ENCODE data around the gene ZNF711. TPM values are rescaled to one million over a fixed set of nuclear protein-coding genes. Genes with fewer than 3 reads are reported as not detected.
A peak's percentile ranks its signal among the peaks of the same experiment; 100 is the strongest.
"Not testable (repeated sequence)": the region's sequence is repeated elsewhere in the genome, so short reads cannot be mapped to it uniquely, and the experiment has no call there.

The ZNF711 gene
- total RNA-seq, 1 donor from 2014 or later: 12.5 TPM

GRCh38 chrX:85244450-85245211, 840 bp downstream of the ZNF711 start:
- peak; percentile 18 for DNase-seq (ENCODE audit: low read depth)
- H3K27ac ChIP-seq (ENCODE audit: low read depth, low read length): peak overlapping the region; percentile 68

GRCh38 chrX:85285286-85285685, 41.5 kb downstream of the ZNF711 start:
- H3K4me1 ChIP-seq (ENCODE audit: insufficient read depth, low read length); H3K4me1 Mint-ChIP-seq (ENCODE audit: low read depth, unreplicated experiment); H3K27ac Mint-ChIP-seq (ENCODE audit: unreplicated experiment); H2AFZ ChIP-seq (ENCODE audit: low read depth, low read length); H3K36me3 Mint-ChIP-seq (ENCODE audit: low read depth, unreplicated experiment); H3K4me3 Mint-ChIP-seq (ENCODE audit: unreplicated experiment); H3K9me3 ChIP-seq (ENCODE audit: insufficient read depth, low read depth, low read length); H3K9me3 Mint-ChIP-seq (ENCODE audit: unreplicated experiment); FAIRE-seq; H3K4me2 ChIP-seq (ENCODE audit: low read length); H3K27me3 ChIP-seq (ENCODE audit: insufficient read depth, low read length); H3K79me2 ChIP-seq (ENCODE audit: insufficient read depth, low read length); H3K27ac ChIP-seq (ENCODE audit: low read depth, low read length); H3K9ac ChIP-seq (ENCODE audit: low read length); H3K36me3 ChIP-seq (ENCODE audit: insufficient read depth, low read length); H3K4me3 ChIP-seq (ENCODE audit: insufficient read depth, low read depth, low read length); H3K27me3 Mint-ChIP-seq (ENCODE audit: low read depth, unreplicated experiment); H4K20me1 ChIP-seq (ENCODE audit: insufficient read depth, low read length); DNase-seq (ENCODE audit: low read depth): not testable (repeated sequence)

More at GRCh38 chrX:85244450-85245211, 840 bp downstream of the ZNF711 start:
- FAIRE-seq: peak; percentile 99
- Mint-ChIP-seq H3K4me1 (ENCODE audit: low read depth, unreplicated experiment) (peaks cover 2% of the 10 kb centered on the region), H3K9me3 (ENCODE audit: unreplicated experiment) (no peaks in the 10 kb centered on the region), H3K4me3 (ENCODE audit: unreplicated experiment) (peak overlapping the region; percentile 97), H3K27ac (ENCODE audit: unreplicated experiment) (peak overlapping the region; percentile 69), H3K36me3 (ENCODE audit: low read depth, unreplicated experiment) (no peaks in the 10 kb centered on the region), H3K27me3 (ENCODE audit: low read depth, unreplicated experiment) (no peaks in the 10 kb centered on the region)
- Histone ChIP-seq H3K79me2 (ENCODE audit: insufficient read depth, low read length) (peaks cover 20% of the 10 kb centered on the region), H2AFZ (ENCODE audit: low read depth, low read length) (peak overlapping the region; percentile 88), H3K9ac (ENCODE audit: low read length) (peak overlapping the region; percentile 90), H3K4me2 (ENCODE audit: low read length) (peak overlapping the region; percentile 83), H3K36me3 (ENCODE audit: insufficient read depth, low read length) (no peaks in the 10 kb centered on the region), H3K27me3 (ENCODE audit: insufficient read depth, low read length) (no peaks in the 10 kb centered on the region), H3K4me1 (ENCODE audit: insufficient read depth, low read length) (no peaks in the 10 kb centered on the region), H4K20me1 (ENCODE audit: insufficient read depth, low read length) (no peaks in the 10 kb centered on the region), H3K4me3 (ENCODE audit: insufficient read depth, low read depth, low read length) (peak overlapping the region; percentile 87), H3K9me3 (ENCODE audit: insufficient read depth, low read depth, low read length) (no peaks in the 10 kb centered on the region)
- no peak for TF ChIP-seq EZH2 (IDR thresholded peaks at IDR 0.05; ENCODE audit: insufficient read depth, low read length)
- TF ChIP-seq, protein P1, sequence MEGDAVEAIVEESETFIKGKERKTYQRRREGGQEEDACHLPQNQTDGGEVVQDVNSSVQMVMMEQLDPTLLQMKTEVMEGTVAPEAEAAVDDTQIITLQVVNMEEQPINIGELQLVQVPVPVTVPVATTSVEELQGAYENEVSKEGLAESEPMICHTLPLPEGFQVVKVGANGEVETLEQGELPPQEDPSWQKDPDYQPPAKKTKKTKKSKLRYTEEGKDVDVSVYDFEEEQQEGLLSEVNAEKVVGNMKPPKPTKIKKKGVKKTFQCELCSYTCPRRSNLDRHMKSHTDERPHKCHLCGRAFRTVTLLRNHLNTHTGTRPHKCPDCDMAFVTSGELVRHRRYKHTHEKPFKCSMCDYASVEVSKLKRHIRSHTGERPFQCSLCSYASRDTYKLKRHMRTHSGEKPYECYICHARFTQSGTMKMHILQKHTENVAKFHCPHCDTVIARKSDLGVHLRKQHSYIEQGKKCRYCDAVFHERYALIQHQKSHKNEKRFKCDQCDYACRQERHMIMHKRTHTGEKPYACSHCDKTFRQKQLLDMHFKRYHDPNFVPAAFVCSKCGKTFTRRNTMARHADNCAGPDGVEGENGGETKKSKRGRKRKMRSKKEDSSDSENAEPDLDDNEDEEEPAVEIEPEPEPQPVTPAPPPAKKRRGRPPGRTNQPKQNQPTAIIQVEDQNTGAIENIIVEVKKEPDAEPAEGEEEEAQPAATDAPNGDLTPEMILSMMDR (IDR thresholded peaks at IDR 0.05; ENCODE audit: insufficient read depth, low read depth, low read length): no peak

DNA sequence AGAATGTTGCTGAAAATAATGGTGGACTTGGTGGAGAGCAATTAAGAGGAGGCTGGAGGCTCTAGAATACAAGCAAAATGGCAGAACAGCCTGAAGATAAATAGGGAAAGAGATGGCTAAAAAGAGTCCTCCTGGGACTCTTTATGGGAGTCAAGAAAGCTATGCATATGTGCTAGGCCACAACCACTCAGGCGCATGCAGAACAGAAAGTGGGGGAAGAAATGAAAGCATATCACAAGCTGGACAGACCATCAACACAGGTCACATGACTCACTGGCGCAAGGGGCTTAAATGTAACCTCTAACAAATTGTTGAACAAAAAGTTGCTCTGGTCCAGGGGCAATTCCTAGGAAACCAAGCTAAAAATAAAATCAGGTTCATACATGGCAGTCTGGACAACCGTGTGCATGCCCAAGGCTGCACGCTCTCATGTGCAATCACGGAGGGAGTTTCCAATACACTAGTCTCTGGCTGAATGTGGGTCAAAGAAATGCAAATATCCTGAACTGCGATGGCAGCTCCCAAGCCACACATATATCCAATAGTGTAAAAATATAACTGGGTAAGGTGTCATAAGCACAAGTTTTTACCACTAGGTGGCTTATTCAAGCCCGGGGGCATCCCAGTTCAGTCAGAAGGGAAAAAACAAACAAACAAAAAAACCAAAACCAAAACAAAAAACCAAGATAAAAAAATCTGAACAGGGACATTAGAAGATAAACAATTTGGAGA, 45.4 kb downstream of the ZNF711 start:
- Histone ChIP-seq H3K27ac (ENCODE audit: low read depth, low read length) (no peak overlapping the region), H3K4me1 (ENCODE audit: insufficient read depth, low read length) (no peaks in the 10 kb centered on the region), H3K4me2 (ENCODE audit: low read length) (no peak overlapping the region), H3K9ac (ENCODE audit: low read length) (no peak overlapping the region), H2AFZ (ENCODE audit: low read depth, low read length) (no peak overlapping the region), H3K79me2 (ENCODE audit: insufficient read depth, low read length) (no peaks in the 10 kb centered on the region), H3K4me3 (ENCODE audit: insufficient read depth, low read depth, low read length) (no peak overlapping the region), H3K27me3 (ENCODE audit: insufficient read depth, low read length) (no peaks in the 10 kb centered on the region), H3K9me3 (ENCODE audit: insufficient read depth, low read depth, low read length) (no peaks in the 10 kb centered on the region), H3K36me3 (ENCODE audit: insufficient read depth, low read length) (no peaks in the 10 kb centered on the region), H4K20me1 (ENCODE audit: insufficient read depth, low read length) (no peaks in the 10 kb centered on the region)
- no peaks in the 10 kb centered on the region for H3K36me3 Mint-ChIP-seq (ENCODE audit: low read depth, unreplicated experiment)
- FAIRE-seq (no peak), DNase-seq (ENCODE audit: low read depth) (no peak)
- no peaks in the 10 kb centered on the region for H3K4me1 Mint-ChIP-seq (ENCODE audit: low read depth, unreplicated experiment)
- no peaks in the 10 kb centered on the region for H3K27me3 Mint-ChIP-seq (ENCODE audit: low read depth, unreplicated experiment)
- H3K4me3 Mint-ChIP-seq (ENCODE audit: unreplicated experiment): no peak overlapping the region
- TF ChIP-seq, protein P1 (IDR thresholded peaks at IDR 0.05; ENCODE audit: insufficient read depth, low read depth, low read length): no peak
- TF ChIP-seq EZH2 (IDR thresholded peaks at IDR 0.05; ENCODE audit: insufficient read depth, low read length): no peak
- no peak overlapping the region for H3K27ac Mint-ChIP-seq (ENCODE audit: unreplicated experiment)
- H3K9me3 Mint-ChIP-seq (ENCODE audit: unreplicated experiment): peaks cover 6% of the 10 kb centered on the region
